ENCODE results near the gene LRP1.

The LRP1 gene

DNA sequence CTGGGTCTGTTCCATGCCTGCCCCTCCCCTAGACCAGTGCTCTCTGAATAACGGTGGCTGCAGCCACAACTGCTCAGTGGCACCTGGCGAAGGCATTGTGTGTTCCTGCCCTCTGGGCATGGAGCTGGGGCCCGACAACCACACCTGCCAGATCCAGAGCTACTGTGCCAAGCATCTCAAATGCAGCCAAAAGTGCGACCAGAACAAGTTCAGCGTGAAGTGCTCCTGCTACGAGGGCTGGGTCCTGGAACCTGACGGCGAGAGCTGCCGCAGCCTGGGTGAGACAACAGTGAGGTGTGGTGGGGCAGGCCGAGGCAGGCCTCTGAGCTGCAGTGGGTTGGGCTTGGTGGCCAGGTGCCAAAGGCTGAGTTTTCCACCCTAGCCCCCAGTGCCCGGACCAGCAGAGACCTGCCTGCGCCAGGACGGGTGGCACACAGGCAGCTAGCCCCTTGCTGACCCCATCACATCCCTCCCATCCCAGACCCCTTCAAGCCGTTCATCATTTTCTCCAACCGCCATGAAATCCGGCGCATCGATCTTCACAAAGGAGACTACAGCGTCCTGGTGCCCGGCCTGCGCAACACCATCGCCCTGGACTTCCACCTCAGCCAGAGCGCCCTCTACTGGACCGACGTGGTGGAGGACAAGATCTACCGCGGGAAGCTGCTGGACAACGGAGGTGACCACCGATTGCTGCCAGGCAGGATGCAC lies 47.3 kb downstream of the LRP1 start:
- DNase-seq (ENCODE audit: low spot score): peak; percentile 24

DNA sequence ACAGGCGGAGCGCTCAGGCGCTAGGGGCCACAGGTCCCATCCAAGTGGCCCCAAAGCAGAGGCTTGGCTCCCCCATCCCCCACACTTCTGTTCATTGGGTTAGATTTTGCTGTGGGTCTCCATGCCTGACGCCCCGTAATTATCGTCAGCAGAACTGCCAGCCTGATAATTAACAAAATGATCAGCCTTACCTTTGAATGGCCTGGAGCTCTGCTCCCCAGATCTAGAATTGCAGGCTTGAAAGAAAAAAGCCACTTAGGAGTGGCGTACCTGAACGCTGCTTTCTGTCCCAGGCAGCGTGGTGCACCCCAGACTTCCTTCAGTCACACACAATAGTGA lies 47.8 kb downstream of the LRP1 start:
- no peak for DNase-seq (ENCODE audit: low spot score)

DNA sequence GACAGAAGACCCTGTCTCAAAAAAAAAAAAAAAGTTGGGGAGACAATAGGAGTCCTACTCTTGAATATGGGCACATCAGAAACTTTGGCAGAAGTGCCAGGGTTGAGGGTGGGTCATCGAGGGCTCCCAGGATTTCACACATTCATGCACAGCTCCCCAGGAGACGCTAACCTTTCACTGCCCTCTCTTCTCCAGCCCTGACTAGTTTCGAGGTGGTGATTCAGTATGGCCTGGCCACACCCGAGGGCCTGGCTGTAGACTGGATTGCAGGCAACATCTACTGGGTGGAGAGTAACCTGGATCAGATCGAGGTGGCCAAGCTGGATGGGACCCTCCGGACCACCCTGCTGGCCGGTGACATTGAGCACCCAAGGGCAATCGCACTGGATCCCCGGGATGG lies 48.6 kb downstream of the LRP1 start:
- DNase-seq (ENCODE audit: low spot score): no peak

DNA sequence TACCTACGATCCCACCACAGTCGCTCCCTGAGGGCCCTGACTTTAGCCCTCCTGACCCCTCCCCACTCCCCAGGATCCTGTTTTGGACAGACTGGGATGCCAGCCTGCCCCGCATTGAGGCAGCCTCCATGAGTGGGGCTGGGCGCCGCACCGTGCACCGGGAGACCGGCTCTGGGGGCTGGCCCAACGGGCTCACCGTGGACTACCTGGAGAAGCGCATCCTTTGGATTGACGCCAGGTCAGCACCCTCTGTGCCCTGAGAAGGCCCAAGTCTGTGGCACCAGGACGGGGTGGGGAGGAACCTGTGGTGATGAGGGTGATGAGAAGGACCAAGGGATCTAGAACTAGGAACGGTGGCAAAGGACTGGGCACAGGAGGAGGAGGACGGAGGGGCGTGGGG lies 49.1 kb downstream of the LRP1 start:
- DNase-seq (ENCODE audit: low spot score): no peak

DNA sequence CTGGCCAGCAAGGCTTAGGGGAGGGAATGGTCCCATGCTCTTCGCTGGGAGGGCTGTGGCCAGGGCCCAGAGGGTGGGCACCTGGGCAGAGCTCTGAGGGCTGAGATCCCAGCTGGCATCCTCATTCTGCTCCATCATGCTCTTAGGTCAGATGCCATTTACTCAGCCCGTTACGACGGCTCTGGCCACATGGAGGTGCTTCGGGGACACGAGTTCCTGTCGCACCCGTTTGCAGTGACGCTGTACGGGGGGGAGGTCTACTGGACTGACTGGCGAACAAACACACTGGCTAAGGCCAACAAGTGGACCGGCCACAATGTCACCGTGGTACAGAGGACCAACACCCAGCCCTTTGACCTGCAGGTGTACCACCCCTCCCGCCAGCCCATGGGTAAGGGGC lies 49.9 kb downstream of the LRP1 start:
- DNase-seq (ENCODE audit: low spot score): no peak

DNA sequence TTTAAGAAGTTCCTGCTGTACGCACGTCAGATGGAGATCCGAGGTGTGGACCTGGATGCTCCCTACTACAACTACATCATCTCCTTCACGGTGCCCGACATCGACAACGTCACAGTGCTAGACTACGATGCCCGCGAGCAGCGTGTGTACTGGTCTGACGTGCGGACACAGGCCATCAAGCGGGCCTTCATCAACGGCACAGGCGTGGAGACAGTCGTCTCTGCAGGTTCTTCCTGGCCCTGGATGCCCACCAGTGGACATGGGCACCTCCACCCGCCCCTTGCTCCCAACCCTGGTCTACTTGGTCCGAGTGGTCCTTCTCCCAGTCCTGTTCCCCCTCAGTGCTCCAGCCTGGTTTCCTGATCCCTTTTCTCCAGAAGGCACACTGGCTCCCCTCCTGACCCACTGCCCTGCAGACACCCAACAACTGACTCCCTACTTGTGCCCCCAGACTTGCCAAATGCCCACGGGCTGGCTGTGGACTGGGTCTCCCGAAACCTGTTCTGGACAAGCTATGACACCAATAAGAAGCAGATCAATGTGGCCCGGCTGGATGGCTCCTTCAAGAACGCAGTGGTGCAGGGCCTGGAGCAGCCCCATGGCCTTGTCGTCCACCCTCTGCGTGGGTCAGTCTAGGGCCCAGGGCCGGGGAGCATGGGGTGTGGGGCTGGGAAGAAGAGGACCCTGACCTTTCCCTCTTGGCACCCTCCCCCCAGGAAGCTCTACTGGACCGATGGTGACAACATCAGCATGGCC lies 51.2 kb downstream of the LRP1 start:
- DNase-seq (ENCODE audit: low spot score): no peak

DNA sequence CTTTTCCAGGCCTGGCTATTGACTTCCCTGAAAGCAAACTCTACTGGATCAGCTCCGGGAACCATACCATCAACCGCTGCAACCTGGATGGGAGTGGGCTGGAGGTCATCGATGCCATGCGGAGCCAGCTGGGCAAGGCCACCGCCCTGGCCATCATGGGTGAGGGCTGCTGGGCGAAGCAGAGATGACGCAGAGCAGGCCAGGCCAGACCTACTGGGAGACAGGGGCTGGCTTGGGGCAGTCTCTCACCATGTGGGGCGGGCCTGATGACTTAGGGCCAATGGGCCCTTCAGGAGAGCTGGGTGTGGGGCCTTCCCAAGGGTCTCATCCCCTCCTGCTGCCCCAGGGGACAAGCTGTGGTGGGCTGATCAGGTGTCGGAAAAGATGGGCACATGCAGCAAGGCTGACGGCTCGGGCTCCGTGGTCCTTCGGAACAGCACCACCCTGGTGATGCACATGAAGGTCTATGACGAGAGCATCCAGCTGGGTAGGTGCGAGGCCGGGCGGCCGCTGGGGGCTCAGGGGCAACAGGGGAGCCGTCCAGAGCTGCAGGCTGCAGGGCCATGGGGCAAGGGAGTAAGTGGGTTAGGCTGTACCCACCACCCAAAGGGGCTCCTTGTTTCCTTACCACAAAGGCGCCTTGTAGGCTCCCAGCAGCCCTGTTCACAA lies 52.2 kb downstream of the LRP1 start:
- no peak for DNase-seq (ENCODE audit: low spot score)

GRCh38 chr12:57181072-57181471 lies 52.8 kb downstream of the LRP1 start:
- no peak for DNase-seq (ENCODE audit: low spot score)

- no peak for DNase-seq (ENCODE audit: low spot score)
Observed at GRCh38 chr12:57181561-57182155, 53.4 kb downstream of the LRP1 start.

- DNase-seq (ENCODE audit: low spot score): peak; percentile 77
Observed at GRCh38 chr12:57182918-57183575, 54.8 kb downstream of the LRP1 start.

DNA sequence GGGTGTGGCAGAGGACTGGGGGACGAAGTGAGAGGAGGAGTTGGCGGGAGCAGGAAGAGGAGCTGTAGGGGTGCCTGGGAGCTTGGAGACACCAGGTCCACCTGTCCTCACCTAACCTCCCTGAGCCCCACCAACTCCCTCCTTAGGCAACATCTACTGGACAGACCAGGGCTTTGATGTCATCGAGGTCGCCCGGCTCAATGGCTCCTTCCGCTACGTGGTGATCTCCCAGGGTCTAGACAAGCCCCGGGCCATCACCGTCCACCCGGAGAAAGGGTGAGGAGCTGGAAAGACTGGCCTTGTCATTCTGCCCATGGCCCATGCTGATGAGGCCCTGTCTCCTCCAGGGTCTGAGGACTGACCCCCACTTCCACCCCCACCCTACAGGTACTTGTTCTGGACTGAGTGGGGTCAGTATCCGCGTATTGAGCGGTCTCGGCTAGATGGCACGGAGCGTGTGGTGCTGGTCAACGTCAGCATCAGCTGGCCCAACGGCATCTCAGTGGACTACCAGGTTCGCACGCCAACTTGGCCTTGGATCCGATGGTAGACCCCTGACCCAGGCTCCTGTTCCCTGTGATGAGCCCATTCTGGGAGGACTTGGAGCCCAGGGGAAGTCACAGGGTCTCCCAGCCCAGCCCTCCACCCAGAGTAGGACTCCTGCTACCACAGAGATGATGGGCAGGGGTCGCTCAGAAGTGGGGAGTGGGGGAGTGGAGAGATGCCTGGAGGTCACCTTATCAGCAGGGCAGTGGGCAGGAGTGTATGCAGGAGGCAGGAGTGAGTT lies 55.8 kb downstream of the LRP1 start:
- DNase-seq (ENCODE audit: low spot score): no peak

DNA sequence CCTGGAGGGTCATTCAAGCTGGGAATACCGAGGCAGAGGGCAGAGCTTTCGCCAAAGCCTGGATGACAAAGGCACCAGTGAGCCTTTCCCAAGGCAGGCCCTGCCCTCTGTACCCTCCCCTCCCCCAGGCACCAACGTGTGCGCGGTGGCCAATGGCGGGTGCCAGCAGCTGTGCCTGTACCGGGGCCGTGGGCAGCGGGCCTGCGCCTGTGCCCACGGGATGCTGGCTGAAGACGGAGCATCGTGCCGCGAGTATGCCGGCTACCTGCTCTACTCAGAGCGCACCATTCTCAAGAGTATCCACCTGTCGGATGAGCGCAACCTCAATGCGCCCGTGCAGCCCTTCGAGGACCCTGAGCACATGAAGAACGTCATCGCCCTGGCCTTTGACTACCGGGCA lies 57.1 kb downstream of the LRP1 start:
- DNase-seq (ENCODE audit: low spot score): no peak

- no peak for DNase-seq (ENCODE audit: low spot score)
Observed at GRCh38 chr12:57185906-57186508, 57.7 kb downstream of the LRP1 start.

GRCh38 chr12:57187222-57188089 lies 59.2 kb downstream of the LRP1 start:
- no peak for DNase-seq (ENCODE audit: low spot score)

DNA sequence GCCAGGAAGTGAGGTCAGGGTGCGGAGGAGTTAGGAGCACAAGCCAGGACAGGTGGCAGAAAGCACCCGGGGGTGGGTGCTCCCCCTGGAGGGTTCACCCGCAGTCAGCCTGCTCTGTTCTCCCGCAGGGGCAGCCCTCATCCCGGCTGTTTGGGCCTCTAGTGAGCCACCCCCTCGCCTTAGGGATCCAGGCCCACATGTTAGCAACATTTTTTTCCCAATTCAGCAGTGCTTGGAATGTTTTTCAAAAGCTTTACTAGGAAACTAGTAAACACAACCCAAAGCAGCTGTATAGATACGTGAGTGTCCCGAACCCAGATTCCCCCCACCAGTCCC lies 59.8 kb downstream of the LRP1 start:
- DNase-seq (ENCODE audit: low spot score): no peak

DNA sequence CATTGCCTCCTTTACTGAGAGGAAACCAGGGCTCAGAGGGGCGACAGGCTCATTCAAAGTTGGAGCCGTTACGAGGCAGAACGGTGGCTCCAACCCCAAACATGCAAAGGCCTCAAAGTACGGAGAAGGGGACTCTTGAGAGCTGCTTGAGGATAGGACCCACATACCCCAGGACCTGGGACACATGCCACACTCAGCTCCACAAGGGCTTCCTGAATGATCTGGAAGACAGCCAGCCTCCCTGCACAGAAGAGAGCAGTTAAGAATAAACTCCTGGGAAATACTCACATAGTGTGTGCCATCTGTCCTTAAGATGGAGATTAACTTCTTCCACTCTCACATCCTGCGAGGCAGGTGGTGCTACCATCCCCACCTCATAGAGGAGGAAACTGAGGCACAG lies 61.8 kb downstream of the LRP1 start:
- no peak for DNase-seq (ENCODE audit: low spot score)

DNA sequence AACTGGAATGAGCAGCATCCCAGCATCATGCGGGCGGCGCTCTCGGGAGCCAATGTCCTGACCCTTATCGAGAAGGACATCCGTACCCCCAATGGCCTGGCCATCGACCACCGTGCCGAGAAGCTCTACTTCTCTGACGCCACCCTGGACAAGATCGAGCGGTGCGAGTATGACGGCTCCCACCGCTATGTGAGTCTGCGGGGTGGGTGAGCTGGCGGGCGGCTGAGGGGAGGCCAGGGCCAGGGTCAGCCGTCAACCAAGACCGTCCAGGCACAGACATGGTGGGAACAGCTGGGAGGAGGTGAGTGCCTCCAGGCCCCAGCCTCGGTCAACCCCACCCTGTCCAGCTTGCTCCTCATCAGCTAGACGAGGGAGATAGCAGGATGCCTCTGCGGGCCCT lies 62.5 kb downstream of the LRP1 start:
- DNase-seq (ENCODE audit: low spot score): no peak

DNA sequence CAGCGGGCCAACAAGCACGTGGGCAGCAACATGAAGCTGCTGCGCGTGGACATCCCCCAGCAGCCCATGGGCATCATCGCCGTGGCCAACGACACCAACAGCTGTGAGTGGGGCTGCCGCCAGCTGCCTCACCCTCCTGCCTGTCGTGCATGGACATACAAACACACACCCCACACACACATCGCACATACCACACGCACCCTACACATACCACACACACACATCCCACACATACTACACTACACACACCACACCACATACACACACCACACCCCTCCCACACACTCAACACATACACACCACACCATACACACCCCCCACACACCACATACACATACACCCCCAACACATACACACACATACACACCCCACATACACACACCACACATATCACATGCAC lies 63.1 kb downstream of the LRP1 start:
- no peak for DNase-seq (ENCODE audit: low spot score)

- no peak for DNase-seq (ENCODE audit: low spot score)
Observed at GRCh38 chr12:57192920-57193319, 64.6 kb downstream of the LRP1 start.

- no peak for DNase-seq (ENCODE audit: low spot score)
Observed at GRCh38 chr12:57193706-57194245, 65.5 kb downstream of the LRP1 start.

Data from CD4-positive, alpha-beta T cell treated with Interleukin-15 for 4 hours (primary cell).